Keratinocyte (primary cell): ENCODE data around the gene OTOGL.

Experiments used
- EZH2 ChIP-seq: IDR thresholded peaks from one replicate; pipeline ENCODE4 v1.6.1; 2012; ENCODE audit warnings: inconsistent platforms, mild to moderate bottlenecking, low read length, moderate library complexity
- TF ChIP-seq, protein P1 (sequence below), 3 experiments: IDR thresholded peaks in 1 of 3; conservative IDR thresholded peaks in 1 of 3; optimal IDR thresholded peaks in 1 of 3; 2 replicates in 2 of 3; 3 replicates in 1 of 3; pipeline versions ENCODE3 to v1.5.1; 2011; ENCODE audit warnings: low read length in 3 of 3, mild to moderate bottlenecking in 3 of 3, moderate library complexity in 2 of 3, control low read depth in 1 of 3, inconsistent platforms in 1 of 3; ENCODE audit not compliant: insufficient read depth in 2 of 3; ENCODE audit errors: extremely low read depth in 1 of 3

DNA sequence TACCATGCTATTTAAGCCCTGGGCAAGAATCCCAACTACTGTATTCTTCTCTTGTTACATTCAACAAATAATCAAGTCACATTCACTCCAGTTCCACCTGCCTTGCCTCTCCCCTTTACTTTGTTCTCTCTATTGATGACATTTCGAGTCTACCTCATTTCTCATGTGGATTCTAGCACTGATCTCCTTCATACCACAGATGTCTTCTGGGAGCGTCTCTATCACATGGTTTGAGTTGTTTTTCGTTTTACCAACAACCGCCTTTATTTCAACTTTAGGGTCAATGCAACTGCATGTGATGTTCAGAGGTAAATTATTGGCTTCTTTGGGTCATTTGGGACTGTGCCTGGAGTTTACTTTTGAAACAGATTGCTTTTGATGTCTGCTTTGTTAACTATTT, 40.7 kb downstream of the OTOGL start:
- TF ChIP-seq, protein P1, sequence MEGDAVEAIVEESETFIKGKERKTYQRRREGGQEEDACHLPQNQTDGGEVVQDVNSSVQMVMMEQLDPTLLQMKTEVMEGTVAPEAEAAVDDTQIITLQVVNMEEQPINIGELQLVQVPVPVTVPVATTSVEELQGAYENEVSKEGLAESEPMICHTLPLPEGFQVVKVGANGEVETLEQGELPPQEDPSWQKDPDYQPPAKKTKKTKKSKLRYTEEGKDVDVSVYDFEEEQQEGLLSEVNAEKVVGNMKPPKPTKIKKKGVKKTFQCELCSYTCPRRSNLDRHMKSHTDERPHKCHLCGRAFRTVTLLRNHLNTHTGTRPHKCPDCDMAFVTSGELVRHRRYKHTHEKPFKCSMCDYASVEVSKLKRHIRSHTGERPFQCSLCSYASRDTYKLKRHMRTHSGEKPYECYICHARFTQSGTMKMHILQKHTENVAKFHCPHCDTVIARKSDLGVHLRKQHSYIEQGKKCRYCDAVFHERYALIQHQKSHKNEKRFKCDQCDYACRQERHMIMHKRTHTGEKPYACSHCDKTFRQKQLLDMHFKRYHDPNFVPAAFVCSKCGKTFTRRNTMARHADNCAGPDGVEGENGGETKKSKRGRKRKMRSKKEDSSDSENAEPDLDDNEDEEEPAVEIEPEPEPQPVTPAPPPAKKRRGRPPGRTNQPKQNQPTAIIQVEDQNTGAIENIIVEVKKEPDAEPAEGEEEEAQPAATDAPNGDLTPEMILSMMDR (optimal IDR thresholded peaks at IDR 0.05 in 1 of 3, IDR thresholded peaks at IDR 0.05 in 1 of 3, conservative IDR thresholded peaks at IDR 0.05 in 1 of 3; ENCODE audit: extremely low read depth in 1 of 3, insufficient read depth in 2 of 3, low read length in 3 of 3) = no peak
- no peak for TF ChIP-seq EZH2
